Adrenal gland (tissue), 5 donors: ENCODE results near the gene ZNF230.

ENCODE experiments used
- CTCF ChIP-seq, 6 experiments: fragments of 450-650 bp in 4 of 6; fragments of 200-600 bp in 2 of 6; sonication (generic) in 1 of 6; IDR thresholded peaks; 1 replicate in 5 of 6; 2 replicates in 1 of 6; pipeline versions ENCODE4 v1.5.1 to v1.8.0; 2016 to 2021; ENCODE audit warnings: antibody characterized with exemption in 6 of 6, mild to moderate bottlenecking in 2 of 6, moderate library complexity in 1 of 6
- POLR2A ChIP-seq, 2 donors: fragments of 450-650 bp; IDR thresholded peaks; one replicate each; pipeline ENCODE4 v1.6.1; 2017; ENCODE audit warnings: antibody characterized with exemption in 2 of 2, mild to moderate bottlenecking in 2 of 2, moderate library complexity in 1 of 2
- donor health status: DM: no; HTN: no; CAD: no.

- TF ChIP-seq CTCF (IDR thresholded peaks at IDR 0.05) (no peak), POLR2A (IDR thresholded peaks at IDR 0.05) (no peak)
Observed at GRCh38 chr19:44003461-44004009, 778 bp downstream of the ZNF230 start.
